ENCODE results near the gene USO1.

DNA sequence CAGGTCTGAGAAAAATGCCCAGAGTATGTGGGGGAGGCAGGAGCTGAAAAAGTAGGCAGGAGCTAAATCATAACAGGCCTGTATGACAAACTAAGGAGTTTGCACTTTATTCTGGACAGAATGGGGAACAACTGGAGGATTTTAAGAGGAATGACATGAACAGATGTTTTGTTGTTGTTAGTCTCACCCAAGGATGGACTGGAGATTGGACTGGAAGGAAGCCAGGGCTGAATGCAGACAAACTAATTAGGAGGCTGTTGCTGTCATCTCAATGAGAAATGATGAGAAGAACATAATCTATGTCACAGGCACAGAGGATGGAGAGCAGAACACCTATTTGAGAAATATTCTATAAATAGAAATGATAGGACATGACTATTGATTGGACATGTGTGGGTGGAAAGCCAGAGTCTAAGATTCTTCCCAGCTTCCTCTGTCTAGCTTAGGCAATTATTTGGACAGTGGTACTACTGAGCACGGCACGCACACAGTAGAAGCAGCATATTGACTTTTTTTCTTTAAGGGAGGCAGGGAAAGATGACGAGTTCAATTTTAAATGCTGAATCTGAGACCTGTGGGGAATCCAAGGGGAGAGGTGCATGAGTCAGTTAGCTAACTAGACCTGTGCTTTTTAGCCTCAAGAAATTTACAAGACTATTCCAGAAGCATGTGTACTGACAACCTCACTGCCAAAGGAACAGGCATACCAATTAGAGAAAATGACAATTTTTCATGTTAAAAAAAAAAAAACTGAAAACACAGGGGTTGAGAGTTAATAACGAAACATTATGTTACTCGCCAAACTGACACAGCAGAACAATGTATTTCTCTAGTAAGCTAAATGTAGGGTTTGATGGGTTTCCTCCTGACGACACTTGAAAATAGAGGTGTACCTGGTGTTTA is 963 bp upstream of the USO1 start:
- TF ChIP-seq POLR2A (IDR thresholded peaks at IDR 0.05; ENCODE audit: low read length) (no peak), GATA1 (IDR thresholded peaks at IDR 0.05; ENCODE audit: low read depth, low read length) (no peak)
